Measurements from ENCODE around the gene FBXW12.

The FBXW12 gene

GRCh38 chr3:48372862-48373435 lies 930 bp downstream of the FBXW12 start:
- no peak for DNase-seq (ENCODE audit: low spot score)

DNA sequence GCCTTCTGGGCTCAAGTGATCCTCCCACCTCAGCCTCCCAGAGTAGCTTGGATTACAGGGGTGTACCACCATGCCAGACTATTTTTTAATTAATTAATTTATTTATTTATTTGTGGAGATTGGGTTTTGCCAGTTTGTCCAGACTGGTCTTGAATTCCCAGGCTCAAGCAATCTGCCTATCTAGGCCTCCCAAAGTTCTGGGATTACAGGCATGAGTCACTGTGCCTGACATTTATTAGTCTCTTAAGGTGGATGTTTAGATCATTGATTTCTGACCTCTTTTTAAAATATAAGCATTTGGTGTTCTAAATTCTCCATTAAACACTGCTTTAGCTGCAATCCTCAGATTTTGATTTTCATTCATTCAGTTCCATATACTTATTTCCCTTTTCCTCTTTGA lies 15.6 kb downstream of the FBXW12 start:
- DNase-seq (ENCODE audit: low spot score): no peak

- DNase-seq (ENCODE audit: low spot score): no peak
These were observed 16.9 kb downstream of the FBXW12 start for GRCh38 chr3:48388966-48389365.

- DNase-seq (ENCODE audit: low spot score): no peak
These were observed 22.4 kb downstream of the FBXW12 start for GRCh38 chr3:48394391-48394790.

- DNase-seq (ENCODE audit: low spot score): no peak
These were observed 23.7 kb downstream of the FBXW12 start for GRCh38 chr3:48395714-48396113.

DNA sequence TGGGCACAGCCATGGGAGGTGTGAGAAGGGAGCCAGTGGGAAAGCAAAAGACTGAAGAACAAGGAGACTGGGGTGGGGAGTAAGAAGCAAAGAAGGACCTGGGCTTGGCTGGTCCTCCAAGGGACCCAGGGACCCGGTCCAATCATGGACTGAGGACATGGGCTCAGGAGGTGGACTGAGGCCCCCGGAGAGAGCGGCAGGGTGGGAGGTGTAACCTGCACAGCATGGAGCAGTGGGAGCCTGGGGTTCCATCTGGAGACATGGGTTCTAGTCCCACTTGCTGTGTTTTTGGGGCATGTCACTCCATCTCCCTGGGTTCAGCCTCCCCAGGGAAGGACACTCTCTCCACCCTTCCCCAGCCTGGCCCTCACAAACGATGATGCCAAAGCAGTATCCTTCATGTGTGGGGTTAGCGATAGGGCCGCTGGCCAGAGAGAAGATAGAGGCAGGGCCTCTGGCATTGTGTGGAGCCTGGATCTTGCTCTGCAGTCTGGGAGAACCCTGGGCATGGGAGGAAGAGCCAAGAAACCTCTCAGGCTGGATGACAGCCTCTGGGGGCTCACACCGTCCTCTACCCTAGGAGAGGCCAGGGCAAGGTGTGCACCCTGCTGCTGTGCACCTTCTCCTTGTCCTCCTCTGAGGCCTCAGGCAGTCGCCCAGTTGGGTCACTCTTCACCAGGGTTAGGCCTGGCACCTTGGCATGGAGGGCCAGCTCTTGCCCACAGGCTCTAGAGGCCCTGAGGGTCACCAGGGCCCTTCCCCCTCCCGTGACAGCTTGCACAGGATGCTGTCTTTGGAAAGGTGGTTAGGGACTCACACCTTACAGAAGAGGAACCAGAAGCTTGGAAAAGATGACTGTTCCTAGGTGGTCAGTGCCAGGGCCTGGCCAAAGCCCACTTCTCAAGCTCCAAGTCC lies 26.0 kb downstream of the FBXW12 start:
- peak; percentile 21 for DNase-seq (ENCODE audit: low spot score)

- no peak for DNase-seq (ENCODE audit: low spot score)
These were observed 26.8 kb downstream of the FBXW12 start for GRCh38 chr3:48398701-48399386.

DNA sequence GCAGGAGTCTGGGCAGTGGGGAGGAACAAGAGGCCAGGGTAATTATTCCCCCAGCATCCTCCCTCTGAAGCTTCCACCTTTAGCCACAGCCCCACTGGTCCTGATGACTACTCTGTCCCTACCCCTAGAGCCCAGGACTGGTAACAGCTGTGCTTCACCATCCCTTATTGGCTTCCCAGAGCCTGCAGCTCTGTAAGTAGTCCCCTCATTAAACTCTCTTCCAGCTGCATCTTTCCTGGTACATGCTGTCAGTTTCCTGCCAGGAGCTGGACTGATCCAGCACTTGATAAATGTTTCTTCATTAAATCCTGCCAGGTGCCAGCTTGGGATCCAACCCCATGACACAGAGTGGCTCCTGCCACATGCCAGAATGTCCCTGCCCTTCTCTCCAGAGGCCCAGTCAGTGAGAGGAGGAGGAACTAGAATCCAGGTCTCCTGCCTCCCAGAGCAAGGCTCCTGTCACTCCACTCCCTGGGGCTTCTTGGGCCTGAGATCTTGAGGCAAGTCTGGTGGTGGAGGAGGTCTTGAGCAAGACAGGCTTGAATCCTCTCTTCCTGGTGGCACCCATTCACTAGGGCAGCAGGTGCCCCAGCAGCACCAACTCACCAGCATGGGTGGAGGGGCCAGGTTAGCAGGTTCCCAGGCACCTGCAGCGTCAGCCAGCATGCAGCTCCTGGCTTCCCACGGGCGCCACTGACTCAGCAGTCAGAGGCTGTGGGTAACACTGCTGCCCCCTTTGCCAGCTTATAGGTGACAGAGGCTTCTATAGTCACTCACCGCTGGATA lies 27.6 kb downstream of the FBXW12 start:
- peak; percentile 30 for DNase-seq (ENCODE audit: low spot score)

DNA sequence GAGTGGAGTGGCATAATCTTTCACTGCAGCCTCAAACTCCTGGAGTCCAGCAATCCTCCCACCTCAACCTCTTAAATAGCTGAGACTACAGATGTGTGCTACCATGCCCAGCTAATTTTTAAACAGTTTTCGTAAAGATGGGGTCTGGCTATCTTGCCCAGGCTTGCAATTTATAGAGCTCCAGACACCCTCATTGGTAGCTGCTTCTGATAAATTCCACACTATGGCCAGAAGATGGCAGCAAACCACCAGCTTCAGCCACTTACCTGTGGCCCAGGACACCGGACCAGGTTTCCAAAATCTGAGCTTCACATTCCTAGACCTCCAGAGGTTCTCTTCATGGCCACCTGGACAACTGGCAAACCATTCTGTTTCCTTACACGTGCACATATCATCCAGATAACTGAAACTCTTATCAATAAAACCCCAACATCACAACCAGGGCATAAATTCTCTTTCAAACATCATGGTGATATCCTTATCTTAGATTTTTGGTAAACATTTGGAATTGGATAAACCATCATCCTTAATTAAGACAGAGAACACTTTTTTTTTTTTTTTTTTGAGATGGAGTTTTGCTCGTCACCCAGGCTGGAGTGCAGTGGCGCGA lies 28.9 kb downstream of the FBXW12 start:
- DNase-seq (ENCODE audit: low spot score): peak; percentile 79

GRCh38 chr3:48401434-48401901 lies 29.4 kb downstream of the FBXW12 start:
- peak; percentile 22 for DNase-seq (ENCODE audit: low spot score)

DNA sequence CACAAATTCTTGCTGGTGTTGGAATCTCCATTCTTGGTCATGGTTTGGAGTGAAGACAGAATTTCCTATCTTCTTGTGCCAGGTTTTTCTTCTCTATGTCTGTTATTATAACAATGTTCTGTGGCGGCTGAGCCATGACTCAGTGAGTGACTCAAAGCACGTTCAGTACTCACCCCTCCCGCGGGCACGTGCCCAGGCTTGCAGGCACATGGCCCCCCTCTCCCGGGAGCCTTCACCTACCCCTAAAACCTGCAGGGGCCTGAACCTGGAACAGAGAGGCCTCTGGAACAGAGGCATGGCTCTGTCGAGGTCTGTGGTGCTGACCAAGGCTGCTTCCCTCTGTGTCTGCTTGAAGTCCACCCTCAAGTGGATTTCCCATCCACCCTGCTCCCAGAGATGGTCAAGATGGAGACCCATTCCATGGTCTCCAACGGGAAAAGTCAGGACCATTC lies 30.3 kb downstream of the FBXW12 start:
- DNase-seq (ENCODE audit: low spot score): peak; percentile 24

DNA sequence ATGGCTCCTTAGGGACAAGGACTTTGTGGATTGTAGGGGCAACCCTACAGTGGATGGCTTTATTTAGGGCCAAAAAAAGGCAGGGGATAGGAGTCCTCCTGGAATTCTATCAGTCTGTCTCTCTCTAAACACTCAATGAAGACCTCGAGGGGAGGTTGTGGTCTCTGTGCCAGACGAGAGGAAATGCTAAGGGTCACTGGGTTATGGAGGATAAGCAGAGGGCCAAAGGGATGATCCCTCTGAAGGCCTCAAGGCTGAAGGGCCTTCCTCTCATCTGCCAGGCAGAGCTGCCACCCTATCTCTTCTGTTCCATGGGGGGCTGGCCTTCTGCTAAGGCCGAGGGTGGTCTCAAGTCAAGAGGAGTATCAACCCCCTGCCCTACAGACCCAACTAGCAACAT lies 30.9 kb downstream of the FBXW12 start:
- DNase-seq (ENCODE audit: low spot score): no peak

GRCh38 chr3:48403533-48404439 lies 31.8 kb downstream of the FBXW12 start:
- DNase-seq (ENCODE audit: low spot score): peak; percentile 16

DNA sequence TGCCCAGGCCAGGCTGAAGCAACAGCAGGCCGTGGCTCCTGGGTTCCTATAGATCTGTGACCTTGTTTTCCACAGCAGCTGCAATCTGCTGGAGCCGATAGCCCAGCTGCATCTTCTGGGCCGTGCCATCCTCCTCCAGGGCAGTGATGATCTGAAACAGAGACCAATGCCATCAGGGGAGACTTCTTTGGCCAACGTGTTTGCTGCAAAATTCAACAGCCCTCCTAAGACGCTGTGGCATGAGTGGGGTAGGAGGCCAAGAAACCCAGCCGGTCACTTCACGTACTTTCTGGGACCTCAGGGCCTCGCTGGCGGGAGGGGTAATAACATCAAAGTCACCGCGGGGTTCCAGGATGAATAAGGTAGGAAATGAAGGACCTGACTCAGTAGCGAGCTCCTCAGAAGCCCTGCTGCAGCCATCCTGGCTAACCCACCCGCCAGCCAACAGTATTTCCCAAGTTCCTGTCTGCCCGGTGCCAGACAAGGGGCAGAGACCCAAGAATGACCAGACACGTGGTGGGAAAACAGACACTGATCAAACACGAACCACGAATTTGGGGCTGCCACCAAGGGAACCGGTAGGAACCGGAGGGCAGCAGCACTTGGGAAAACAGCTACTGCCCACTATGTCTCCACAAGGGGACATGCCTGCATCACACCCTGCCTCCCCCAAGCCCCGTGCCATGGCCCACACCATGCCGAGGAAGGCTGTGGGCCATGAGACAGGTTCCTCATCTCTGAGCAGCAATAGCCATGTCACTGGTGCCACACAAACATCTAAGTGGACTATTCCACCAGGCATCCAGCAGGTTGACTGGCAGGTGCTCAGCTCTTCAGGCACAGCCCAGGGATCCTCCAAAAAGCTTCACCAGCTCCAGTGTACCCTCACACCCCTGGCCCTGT lies 32.7 kb downstream of the FBXW12 start:
- DNase-seq (ENCODE audit: low spot score): peak; percentile 11

- peak; percentile 3 for DNase-seq (ENCODE audit: low spot score)
These were observed 33.4 kb downstream of the FBXW12 start for GRCh38 chr3:48405343-48405881.

DNA sequence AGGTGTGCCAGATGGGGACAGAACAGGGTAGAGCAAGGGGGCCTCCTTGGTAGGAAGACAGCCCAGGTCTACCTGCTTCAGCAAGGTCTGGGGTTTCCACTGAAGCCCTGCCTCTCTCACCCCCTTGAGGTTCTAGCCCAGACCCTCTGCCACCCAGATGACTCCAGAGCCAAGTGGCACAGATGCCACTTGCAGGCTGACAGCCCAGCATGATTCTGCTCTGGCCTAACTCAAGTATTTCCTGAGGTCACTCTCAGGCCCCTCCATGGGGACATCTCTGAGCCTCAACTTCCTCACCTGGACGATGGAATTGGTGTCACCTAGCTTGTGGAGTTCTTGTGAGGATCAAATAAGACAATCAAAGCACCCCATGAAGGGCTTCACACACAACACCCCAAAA lies 34.0 kb downstream of the FBXW12 start:
- DNase-seq (ENCODE audit: low spot score): peak; percentile 9

- DNase-seq (ENCODE audit: low spot score): peak; percentile 14
These were observed 34.7 kb downstream of the FBXW12 start for GRCh38 chr3:48406443-48407431.
